GM21447 (cell line): ENCODE results near the gene LRRC73.
"Not testable (repeated sequence)": the region's sequence is repeated elsewhere in the genome, so short reads cannot be mapped to it uniquely, and the experiment has no call there.

Source experiments
- ATAC-seq: cut with Tn5 transposase; IDR thresholded peaks from one replicate; pipeline ENCODE4 v1.9.1; 2021; ENCODE audit not compliant: unreplicated experiment

Gene LRRC73

GRCh38 chr6:43467265-43467664 lies 42.9 kb downstream of the LRRC73 start:
- ATAC-seq = not testable (repeated sequence)

DNA sequence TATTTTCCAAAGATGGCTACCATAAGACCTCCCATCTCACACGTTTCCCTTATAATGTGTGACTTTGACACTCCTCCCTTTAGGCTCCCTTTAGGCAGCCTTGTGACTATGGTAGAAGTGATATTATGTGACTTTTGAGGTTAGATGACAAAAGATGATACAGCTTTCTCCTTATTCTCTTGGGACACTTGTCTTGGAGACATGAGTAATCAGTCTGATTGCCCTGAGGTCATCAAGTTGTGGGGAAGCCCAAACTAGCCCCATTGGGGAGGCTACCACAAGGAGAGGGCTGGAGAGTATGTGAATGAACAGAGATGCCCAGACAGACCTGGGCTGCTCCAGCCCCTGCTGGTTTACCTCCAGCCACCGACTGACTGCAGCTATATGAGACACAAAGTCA lies 44.2 kb downstream of the LRRC73 start:
- no peak for ATAC-seq

- ATAC-seq = no peak
These were observed 45.8 kb downstream of the LRRC73 start for GRCh38 chr6:43464337-43464736.

- ATAC-seq = no peak
These were observed 48.2 kb downstream of the LRRC73 start for GRCh38 chr6:43461936-43462335.

- no peak for ATAC-seq
These were observed 50.1 kb downstream of the LRRC73 start for GRCh38 chr6:43460032-43460431.

DNA sequence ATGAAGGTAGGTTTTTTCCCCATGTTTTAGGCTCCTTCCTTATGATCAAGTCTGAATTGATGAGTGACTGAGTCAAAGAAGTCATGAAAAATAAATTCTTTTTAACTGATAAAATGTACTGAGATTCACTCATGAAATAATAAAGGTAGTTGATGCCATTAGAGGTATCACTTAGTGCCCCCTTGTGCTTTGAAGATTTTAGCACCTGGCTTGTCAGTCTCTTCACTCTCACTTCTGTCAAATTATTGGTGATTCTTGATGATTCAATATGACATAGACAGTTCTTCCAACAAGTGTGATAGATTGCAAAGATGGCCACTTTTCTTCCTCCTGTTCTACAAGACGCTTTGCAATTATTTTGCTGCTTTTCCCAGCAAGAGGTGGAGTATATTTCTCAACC lies 50.6 kb downstream of the LRRC73 start:
- ATAC-seq = no peak

- ATAC-seq = not testable (repeated sequence)
These were observed 52.0 kb downstream of the LRRC73 start for GRCh38 chr6:43458154-43458553.

DNA sequence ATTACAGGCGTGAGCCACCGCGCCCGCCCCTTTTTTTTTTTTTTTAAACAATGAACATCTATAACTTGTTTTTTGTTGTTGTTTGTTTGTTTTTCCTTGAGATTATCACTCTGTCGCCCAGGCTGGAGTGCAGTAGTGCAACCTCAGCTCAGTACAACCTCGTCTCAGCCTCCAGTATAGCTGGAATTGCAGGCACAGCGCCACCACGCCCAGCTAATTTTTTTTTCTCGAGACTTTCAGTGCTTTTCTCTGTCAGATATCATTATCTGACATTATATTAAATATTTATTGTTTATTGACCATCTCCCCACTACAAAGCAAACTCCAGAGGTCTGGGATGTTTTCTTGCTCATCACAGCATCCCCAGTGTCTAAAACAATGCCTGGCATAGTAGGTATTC lies 52.5 kb downstream of the LRRC73 start:
- no peak for ATAC-seq
